Calu3 (cell line): ENCODE measurements around the gene MFN2. TPM values are rescaled to one million over a fixed set of nuclear protein-coding genes. Genes with fewer than 3 reads are reported as not detected.
"Not testable (repeated sequence)": the region's sequence is repeated elsewhere in the genome, so short reads cannot be mapped to it uniquely, and the experiment has no call there.

Experiments
- BruUV-seq: library from RNA; stranded (reverse); fragments of 400-500 nt; replicated peaks from 2 replicates; lab custom pipeline; 2021; lab: Mats Ljungman, UMichigan
- CTCF ChIA-PET: fragments of 300-600 bp; sonication (Branson Sonifier 250); formaldehyde crosslinking; loops from one replicate; lab custom pipeline; 2022; ENCODE audit warnings: antibody characterized with exemption; lab: Charles Lee
- DNase-seq: peaks from one replicate; pipeline ENCODE4 v3.0.0; 2022
- H3K27ac Mint-ChIP-seq: one replicate; pipeline ENCODE4 v1.8.0; 2022; ENCODE audit warnings: mixed read lengths; ENCODE audit not compliant: unreplicated experiment
- H3K27me3 Mint-ChIP-seq: one replicate; pipeline ENCODE4 v1.8.0; 2022; ENCODE audit warnings: mixed read lengths; ENCODE audit not compliant: unreplicated experiment
- H3K36me3 Mint-ChIP-seq: one replicate; pipeline ENCODE4 v1.8.0; 2022; ENCODE audit warnings: mild to moderate bottlenecking, moderate library complexity, mixed read lengths; ENCODE audit not compliant: insufficient read depth, unreplicated experiment
- H3K4me1 Mint-ChIP-seq: one replicate; pipeline ENCODE4 v1.8.0; 2022; ENCODE audit warnings: mild to moderate bottlenecking, low read depth, mixed read lengths; ENCODE audit not compliant: unreplicated experiment
- H3K4me3 Mint-ChIP-seq: one replicate; pipeline ENCODE4 v1.8.0; 2022; ENCODE audit warnings: mild to moderate bottlenecking, low read depth, moderate library complexity, mixed read lengths; ENCODE audit not compliant: unreplicated experiment
- H3K9me3 Mint-ChIP-seq: one replicate; pipeline ENCODE4 v1.8.0; 2022; ENCODE audit warnings: low read depth, mixed read lengths; ENCODE audit not compliant: unreplicated experiment
- intact Hi-C: fragments of 100-400 bp; cut with micrococcal nuclease; formaldehyde crosslinking; loops from one replicate; pipeline ENCODE4 v1.10.0; 2022; ENCODE audit not compliant: unreplicated experiment
- total RNA-seq: library from RNA; stranded (reverse); gene quantifications from 2 replicates; pipeline ENCODE4 v1.2.3, GENCODE V29; 2022
- TF ChIP-seq, protein P1 (sequence below): fragments of 200-600 bp; IDR thresholded peaks from one replicate; pipeline ENCODE4 v1.8.0; 2022; ENCODE audit warnings: antibody characterized with exemption; ENCODE audit not compliant: unreplicated experiment

MFN2 gene
- total RNA-seq, 1 experiment from 2014 or later = 61.8 TPM

DNA sequence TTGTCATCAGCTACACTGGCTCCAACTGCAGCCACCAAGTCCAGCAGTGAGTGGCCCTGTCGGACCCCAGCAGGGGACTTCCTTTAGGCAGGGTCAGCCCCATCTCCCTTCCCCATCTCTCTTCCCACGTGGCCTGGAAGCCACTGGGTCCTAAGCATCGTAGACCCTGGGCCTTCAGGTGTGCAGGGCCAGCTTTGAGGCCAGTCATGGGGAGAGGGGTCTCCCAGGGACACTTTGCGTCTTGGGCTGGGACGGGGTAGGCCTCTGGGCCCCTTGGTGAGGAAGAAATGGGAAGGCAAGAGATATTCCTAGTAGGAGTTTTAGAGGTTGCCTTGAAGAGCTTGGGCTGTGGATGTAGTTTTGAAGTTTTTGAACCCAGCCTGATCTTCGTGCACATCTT is 27.0 kb downstream of the MFN2 start:
- BruUV-seq = no TSS peak
- Mint-ChIP-seq H3K27me3 (no peaks in the 10 kb centered on the region), H3K9me3 (no peaks in the 10 kb centered on the region), H3K4me3 (no peak overlapping the region), H3K27ac (no peak overlapping the region), H3K4me1 (no peaks in the 10 kb centered on the region), H3K36me3 (peaks cover 13% of the 10 kb centered on the region)
- TF ChIP-seq, protein P1, sequence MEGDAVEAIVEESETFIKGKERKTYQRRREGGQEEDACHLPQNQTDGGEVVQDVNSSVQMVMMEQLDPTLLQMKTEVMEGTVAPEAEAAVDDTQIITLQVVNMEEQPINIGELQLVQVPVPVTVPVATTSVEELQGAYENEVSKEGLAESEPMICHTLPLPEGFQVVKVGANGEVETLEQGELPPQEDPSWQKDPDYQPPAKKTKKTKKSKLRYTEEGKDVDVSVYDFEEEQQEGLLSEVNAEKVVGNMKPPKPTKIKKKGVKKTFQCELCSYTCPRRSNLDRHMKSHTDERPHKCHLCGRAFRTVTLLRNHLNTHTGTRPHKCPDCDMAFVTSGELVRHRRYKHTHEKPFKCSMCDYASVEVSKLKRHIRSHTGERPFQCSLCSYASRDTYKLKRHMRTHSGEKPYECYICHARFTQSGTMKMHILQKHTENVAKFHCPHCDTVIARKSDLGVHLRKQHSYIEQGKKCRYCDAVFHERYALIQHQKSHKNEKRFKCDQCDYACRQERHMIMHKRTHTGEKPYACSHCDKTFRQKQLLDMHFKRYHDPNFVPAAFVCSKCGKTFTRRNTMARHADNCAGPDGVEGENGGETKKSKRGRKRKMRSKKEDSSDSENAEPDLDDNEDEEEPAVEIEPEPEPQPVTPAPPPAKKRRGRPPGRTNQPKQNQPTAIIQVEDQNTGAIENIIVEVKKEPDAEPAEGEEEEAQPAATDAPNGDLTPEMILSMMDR = no peak
- CTCF ChIA-PET = no interaction called here
- no peak for DNase-seq
- intact Hi-C loops = no loop called here

- H3K9me3 Mint-ChIP-seq, H3K4me1 Mint-ChIP-seq, H3K27me3 Mint-ChIP-seq, BruUV-seq, intact Hi-C loops, DNase-seq, CTCF ChIA-PET, H3K27ac Mint-ChIP-seq, H3K4me3 Mint-ChIP-seq, H3K36me3 Mint-ChIP-seq: not testable (repeated sequence)
Measured at GRCh38 chr1:12008355-12008754, 28.1 kb downstream of the MFN2 start.

DNA sequence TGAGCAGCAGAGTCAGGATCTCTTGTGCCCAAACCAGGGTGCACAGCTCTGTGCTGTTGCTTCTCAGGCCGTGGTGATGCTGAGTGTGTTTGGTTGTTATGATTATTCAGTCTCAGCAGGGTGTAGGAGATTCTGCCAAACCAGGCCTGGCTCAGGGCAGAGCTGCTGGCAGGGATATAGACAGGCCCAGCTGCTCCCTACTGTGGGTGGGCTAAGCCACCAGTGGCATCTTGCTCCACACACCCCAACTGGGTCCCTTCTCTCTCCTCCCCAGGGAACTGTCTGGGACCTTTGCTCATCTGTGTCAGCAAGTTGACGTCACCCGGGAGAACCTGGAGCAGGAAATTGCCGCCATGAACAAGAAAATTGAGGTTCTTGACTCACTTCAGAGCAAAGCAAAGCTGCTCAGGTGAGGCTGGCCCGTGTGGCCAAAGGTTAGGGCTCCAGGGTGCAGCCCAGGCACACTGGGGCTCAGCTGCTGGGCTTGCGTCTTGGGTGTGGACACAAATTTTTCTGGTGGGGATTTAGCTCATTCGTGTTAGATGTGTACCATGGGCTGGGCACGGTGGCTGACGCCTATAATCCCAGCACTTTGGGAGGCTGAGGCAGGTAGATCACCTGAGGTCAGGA is 29.2 kb downstream of the MFN2 start:
- CTCF ChIA-PET = no interaction called here
- no peaks in the 10 kb centered on the region for H3K27me3 Mint-ChIP-seq
- peaks cover 6% of the 10 kb centered on the region for H3K36me3 Mint-ChIP-seq
- H3K4me1 Mint-ChIP-seq = peaks cover 6% of the 10 kb centered on the region
- no peak for DNase-seq
- TF ChIP-seq, protein P1 = no peak
- H3K27ac Mint-ChIP-seq = no peak overlapping the region
- intact Hi-C loops = no loop called here
- no TSS peak for BruUV-seq
- no peak overlapping the region for H3K4me3 Mint-ChIP-seq
- H3K9me3 Mint-ChIP-seq = no peaks in the 10 kb centered on the region

DNA sequence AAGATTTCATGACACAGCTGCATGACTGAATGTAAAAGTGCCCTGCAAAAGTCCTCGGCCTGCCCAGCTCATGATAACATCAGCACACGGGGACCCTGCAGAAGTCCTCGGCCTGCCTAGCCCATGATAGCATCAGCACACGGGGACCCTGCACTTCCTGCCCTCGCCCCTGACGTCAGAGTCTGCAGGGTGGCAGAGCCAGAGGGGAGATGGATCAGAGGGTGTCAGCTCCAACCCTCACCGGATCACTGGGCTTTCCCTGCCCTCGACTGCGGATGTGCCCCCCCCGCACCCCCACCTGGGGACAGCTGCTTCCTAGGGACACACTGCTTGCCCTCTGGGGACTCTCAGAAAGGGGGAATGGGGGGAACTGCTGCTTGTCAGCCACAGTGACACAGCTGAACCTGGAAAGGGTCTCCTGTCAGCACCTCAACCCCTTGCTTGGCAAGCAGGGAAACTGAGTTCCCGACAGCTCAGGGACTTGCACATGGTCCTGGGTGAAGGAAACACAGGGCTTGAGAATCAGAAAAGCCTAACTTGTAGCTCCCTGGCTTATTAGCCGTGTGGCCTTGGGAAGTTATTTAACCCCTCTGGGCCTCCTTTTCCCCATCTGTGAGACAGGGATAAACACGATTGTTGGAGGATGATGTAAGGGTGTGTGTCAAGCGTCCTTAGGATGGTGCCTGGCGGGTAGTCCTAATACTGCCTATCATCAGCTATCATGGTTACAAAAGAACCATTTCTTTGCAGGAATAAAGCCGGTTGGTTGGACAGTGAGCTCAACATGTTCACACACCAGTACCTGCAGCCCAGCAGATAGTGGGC is 30.7 kb downstream of the MFN2 start:
- Mint-ChIP-seq H3K9me3 (no peaks in the 10 kb centered on the region), H3K27me3 (no peaks in the 10 kb centered on the region), H3K4me3 (no peak overlapping the region), H3K4me1 (peaks cover 6% of the 10 kb centered on the region), H3K27ac (no peak overlapping the region), H3K36me3 (peaks cover 9% of the 10 kb centered on the region)
- intact Hi-C loops = no loop called here
- CTCF ChIA-PET = no interaction called here
- BruUV-seq = no TSS peak
- no peak for DNase-seq
- TF ChIP-seq, protein P1 = no peak

GRCh38 chr1:12011998-12012397 is 31.8 kb downstream of the MFN2 start:
- CTCF ChIA-PET = no interaction called here
- Mint-ChIP-seq H3K27ac (no peak overlapping the region), H3K4me3 (no peak overlapping the region), H3K36me3 (peaks cover 9% of the 10 kb centered on the region), H3K9me3 (no peaks in the 10 kb centered on the region), H3K27me3 (no peaks in the 10 kb centered on the region), H3K4me1 (peaks cover 6% of the 10 kb centered on the region)
- TF ChIP-seq, protein P1 = no peak
- intact Hi-C loops = no loop called here
- DNase-seq = no peak
- no TSS peak for BruUV-seq
